Peyer's patch (tissue), 4 donors: Measurements from ENCODE around the gene PADI2. TPM values are rescaled to one million over a fixed set of nuclear protein-coding genes. Genes with fewer than 3 reads are reported as not detected.

Source experiments
- DNase-seq, 3 donors: peaks; one replicate each; pipeline ENCODE4 v3.0.0-alpha.2; 2017 to 2019
- H3K27ac ChIP-seq, 4 donors: fragments of 200-600 bp; sonication (generic); one replicate each; pipeline ENCODE4 v1.5.1; 2016 to 2019
- H3K27me3 ChIP-seq, 2 donors: fragments of 200-600 bp; sonication (generic); one replicate each; pipeline ENCODE4 v1.5.1; 2019
- H3K36me3 ChIP-seq, 3 donors: fragments of 200-600 bp; sonication (generic); one replicate each; pipeline ENCODE4 v1.5.1; 2016 to 2019
- H3K4me1 ChIP-seq, 4 donors: fragments of 200-600 bp; sonication (generic); one replicate each; pipeline ENCODE4 v1.5.1; 2016 to 2019
- H3K4me3 ChIP-seq, 4 donors: fragments of 200-600 bp; sonication (generic); 1 replicate in 3 of 4; 2 replicates in 1 of 4; pipeline ENCODE4 v1.5.1; 2016 to 2019; ENCODE audit warnings: mild to moderate bottlenecking in 1 of 4
- H3K9me3 ChIP-seq, 4 donors: fragments of 200-600 bp; sonication (generic); one replicate each; pipeline ENCODE4 v1.5.1; 2016 to 2019; ENCODE audit warnings: mild to moderate bottlenecking in 1 of 4
- POLR2A ChIP-seq, 2 donors: fragments of 450-650 bp; IDR thresholded peaks; one replicate each; pipeline ENCODE4 v1.5.1; 2017; ENCODE audit warnings: antibody characterized with exemption in 2 of 2, mild to moderate bottlenecking in 2 of 2, moderate library complexity in 2 of 2
- total RNA-seq, 4 donors: library from RNA; depleted of rRNA; stranded (reverse); fragments of >200 nt; gene quantifications; one replicate each; pipeline ENCODE4 v1.1.0, GENCODE V29; 2016
- TF ChIP-seq, protein P1 (sequence below), 6 experiments: fragments of 450-650 bp in 4 of 6; fragments of 200-600 bp in 2 of 6; sonication (generic) in 1 of 6; IDR thresholded peaks; one replicate each; pipeline ENCODE4 v1.5.1; 2017 to 2019; ENCODE audit warnings: antibody characterized with exemption in 6 of 6, mild to moderate bottlenecking in 3 of 6, moderate library complexity in 1 of 6

PADI2 gene
- total RNA-seq, 4 donors from 2014 or later = 29.7 to 191 (median 57.9) TPM

DNA sequence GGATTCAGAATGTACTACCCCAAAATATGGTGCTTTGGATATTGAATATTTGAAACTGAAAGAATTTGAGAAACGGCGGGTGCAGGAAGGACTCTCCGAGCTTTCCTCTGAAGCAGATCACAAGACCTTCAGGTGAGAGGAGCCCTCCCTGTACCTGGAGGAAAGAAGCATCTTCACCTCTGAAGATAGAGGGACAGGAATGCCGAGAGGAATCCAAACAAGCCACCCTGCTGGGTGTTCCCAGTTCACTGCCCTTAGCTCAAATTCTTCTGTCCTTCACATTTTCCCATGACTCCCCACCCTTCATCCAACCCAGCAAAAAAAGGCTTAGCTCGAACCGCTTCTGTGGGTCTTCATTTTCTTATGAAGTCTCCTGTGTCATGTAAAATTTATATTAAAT, 18.2 kb upstream of the PADI2 start:
- TF ChIP-seq POLR2A (IDR thresholded peaks at IDR 0.05) = no peak
- TF ChIP-seq, protein P1, sequence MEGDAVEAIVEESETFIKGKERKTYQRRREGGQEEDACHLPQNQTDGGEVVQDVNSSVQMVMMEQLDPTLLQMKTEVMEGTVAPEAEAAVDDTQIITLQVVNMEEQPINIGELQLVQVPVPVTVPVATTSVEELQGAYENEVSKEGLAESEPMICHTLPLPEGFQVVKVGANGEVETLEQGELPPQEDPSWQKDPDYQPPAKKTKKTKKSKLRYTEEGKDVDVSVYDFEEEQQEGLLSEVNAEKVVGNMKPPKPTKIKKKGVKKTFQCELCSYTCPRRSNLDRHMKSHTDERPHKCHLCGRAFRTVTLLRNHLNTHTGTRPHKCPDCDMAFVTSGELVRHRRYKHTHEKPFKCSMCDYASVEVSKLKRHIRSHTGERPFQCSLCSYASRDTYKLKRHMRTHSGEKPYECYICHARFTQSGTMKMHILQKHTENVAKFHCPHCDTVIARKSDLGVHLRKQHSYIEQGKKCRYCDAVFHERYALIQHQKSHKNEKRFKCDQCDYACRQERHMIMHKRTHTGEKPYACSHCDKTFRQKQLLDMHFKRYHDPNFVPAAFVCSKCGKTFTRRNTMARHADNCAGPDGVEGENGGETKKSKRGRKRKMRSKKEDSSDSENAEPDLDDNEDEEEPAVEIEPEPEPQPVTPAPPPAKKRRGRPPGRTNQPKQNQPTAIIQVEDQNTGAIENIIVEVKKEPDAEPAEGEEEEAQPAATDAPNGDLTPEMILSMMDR (IDR thresholded peaks at IDR 0.05) = no peak

DNA sequence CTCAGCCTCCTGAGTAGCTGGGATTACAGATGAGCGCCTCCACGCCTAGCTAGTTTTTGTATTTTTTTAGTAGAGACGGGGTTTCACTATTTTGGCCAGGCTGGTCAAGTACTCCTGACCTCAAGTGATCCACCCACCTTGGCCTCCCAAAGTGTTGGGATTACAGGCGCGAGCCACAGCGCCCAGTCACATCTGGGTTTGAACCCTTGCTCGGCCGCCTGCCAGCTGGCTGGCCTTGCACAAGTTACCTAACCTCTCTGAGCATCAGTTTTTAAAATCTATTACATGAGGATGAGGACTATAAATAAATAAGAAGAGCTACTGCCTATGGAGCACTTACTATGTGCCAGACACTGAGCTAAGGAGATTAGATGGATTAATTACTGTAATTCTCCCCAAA, 17.7 kb upstream of the PADI2 start:
- no peaks in the 10 kb centered on the region for H3K4me1 ChIP-seq
- TF ChIP-seq POLR2A (IDR thresholded peaks at IDR 0.05) = no peak
- TF ChIP-seq, protein P1 (IDR thresholded peaks at IDR 0.05) = no peak
- no peaks in the 10 kb centered on the region for H3K9me3 ChIP-seq
- no peak overlapping the region for H3K27ac ChIP-seq
- H3K27me3 ChIP-seq = no peaks in the 10 kb centered on the region
- no peak for DNase-seq
- no peak overlapping the region for H3K4me3 ChIP-seq
- H3K36me3 ChIP-seq = no peaks in the 10 kb centered on the region

More for the DNA sequence above, 18.2 kb upstream of the PADI2 start:
- no peak for DNase-seq
- Histone ChIP-seq H3K9me3 (no peaks in the 10 kb centered on the region), H3K27ac (no peak overlapping the region), H3K27me3 (no peaks in the 10 kb centered on the region), H3K4me1 (no peaks in the 10 kb centered on the region), H3K36me3 (no peaks in the 10 kb centered on the region), H3K4me3 (no peak overlapping the region)

DNA sequence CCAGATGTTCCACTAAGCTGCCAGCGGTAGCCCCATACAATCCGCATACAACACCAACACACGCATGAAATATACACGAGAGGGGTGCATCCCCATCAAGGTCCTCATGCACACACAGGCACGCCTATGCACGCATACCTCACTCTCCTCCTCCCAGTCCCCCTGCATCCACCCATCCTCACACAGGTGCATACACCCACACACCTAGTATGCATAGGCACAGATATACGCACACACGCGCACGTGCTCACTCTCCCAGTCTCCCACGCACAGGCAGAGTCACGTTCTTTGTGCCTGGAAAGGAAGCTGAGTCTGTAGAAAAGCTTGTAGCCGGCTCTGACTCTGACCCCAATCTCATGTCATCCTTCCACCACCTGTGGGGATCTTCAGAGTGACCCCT, 16.9 kb upstream of the PADI2 start:
- Histone ChIP-seq H3K27me3 (no peaks in the 10 kb centered on the region), H3K4me3 (no peak overlapping the region), H3K36me3 (no peaks in the 10 kb centered on the region), H3K4me1 (no peaks in the 10 kb centered on the region), H3K27ac (no peak overlapping the region), H3K9me3 (no peaks in the 10 kb centered on the region)
- no peak for DNase-seq
- TF ChIP-seq, protein P1 (IDR thresholded peaks at IDR 0.05) = no peak
- no peak for TF ChIP-seq POLR2A (IDR thresholded peaks at IDR 0.05)

DNA sequence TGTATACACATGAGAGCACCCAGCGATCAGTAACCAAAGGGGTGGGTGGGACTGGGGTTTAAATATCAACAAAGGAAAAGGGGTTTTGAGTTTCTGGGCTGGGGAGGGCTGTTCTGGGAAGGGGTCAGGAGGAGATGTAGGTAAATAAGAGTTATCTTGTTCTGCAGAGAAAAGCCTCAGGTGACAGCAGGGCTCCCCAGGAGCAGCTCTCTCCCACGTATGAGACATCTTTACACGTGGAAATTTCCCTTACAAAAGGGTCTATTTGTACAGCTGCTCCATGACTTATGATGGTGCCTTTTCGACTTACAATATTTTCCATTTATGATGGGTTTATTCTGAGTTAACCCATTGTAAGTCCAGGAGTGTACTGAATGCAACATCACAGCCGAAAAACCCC, 16.3 kb upstream of the PADI2 start:
- Histone ChIP-seq H3K9me3 (no peaks in the 10 kb centered on the region), H3K27me3 (no peaks in the 10 kb centered on the region), H3K27ac (no peak overlapping the region), H3K4me3 (no peak overlapping the region), H3K36me3 (no peaks in the 10 kb centered on the region), H3K4me1 (no peaks in the 10 kb centered on the region)
- no peak for DNase-seq
- TF ChIP-seq, protein P1 (IDR thresholded peaks at IDR 0.05) = no peak
- no peak for TF ChIP-seq POLR2A (IDR thresholded peaks at IDR 0.05)

DNA sequence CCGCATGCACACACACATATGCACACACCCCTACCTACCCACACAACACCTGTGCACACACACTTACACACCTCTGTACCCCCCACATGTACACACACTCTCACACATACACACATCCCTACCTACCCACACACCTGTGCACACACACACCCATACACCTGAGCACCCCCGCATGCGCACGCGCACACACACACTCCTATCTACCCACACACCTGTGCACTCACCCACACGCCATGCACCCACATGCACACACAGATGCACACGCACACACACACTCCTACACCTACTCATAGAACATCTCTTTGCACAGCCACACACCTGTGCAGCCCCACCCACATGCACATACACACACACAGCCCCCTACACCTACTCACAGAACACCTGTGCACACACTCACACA, 15.5 kb upstream of the PADI2 start:
- H3K4me1 ChIP-seq = no peaks in the 10 kb centered on the region
- no peaks in the 10 kb centered on the region for H3K27me3 ChIP-seq
- DNase-seq = no peak
- TF ChIP-seq, protein P1 (IDR thresholded peaks at IDR 0.05) = no peak
- no peak for TF ChIP-seq POLR2A (IDR thresholded peaks at IDR 0.05)
- H3K9me3 ChIP-seq = no peaks in the 10 kb centered on the region
- no peaks in the 10 kb centered on the region for H3K36me3 ChIP-seq
- no peak overlapping the region for H3K27ac ChIP-seq
- no peak overlapping the region for H3K4me3 ChIP-seq

DNA sequence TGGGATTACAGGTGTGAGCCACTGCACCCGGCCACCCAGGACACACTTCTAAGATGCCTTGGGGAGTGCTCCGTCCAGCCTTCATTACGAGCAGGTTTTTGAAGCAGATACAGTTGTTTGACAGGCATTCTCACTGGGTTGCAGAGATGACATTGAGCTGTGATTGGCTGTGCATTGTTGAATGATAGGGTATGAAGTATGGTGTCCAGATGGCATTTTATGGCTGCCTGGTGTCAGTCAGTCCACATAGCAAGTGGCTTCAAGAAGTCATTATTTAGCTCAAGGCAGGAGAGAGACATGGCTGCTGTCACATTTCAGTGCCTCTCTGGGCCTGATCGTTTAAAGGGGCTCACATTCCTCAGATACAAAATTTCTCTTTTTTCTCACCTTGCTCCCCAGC, 14.8 kb upstream of the PADI2 start:
- TF ChIP-seq POLR2A (IDR thresholded peaks at IDR 0.05) = no peak
- TF ChIP-seq, protein P1 (IDR thresholded peaks at IDR 0.05) = no peak
- no peaks in the 10 kb centered on the region for H3K9me3 ChIP-seq

More for the DNA sequence above, 14.8 kb upstream of the PADI2 start:
- Histone ChIP-seq H3K36me3 (no peaks in the 10 kb centered on the region), H3K4me1 (no peaks in the 10 kb centered on the region), H3K4me3 (no peak overlapping the region), H3K27me3 (no peaks in the 10 kb centered on the region), H3K27ac (no peak overlapping the region)
- DNase-seq = no peak
